Neutrophil (primary cell): ENCODE results near the gene PRRT2.
"Not testable (repeated sequence)": the region's sequence is repeated elsewhere in the genome, so short reads cannot be mapped to it uniquely, and the experiment has no call there.

ENCODE experiments used
- H3K27ac ChIP-seq: fragments of 200-600 bp; sonication (generic); 2 replicates; pipeline ENCODE4 v1.5.1; 2016; ENCODE audit warnings: mild to moderate bottlenecking, moderate library complexity
- H3K27me3 ChIP-seq: fragments of 200-600 bp; sonication (generic); 2 replicates; pipeline ENCODE4 v1.6.0; 2016; ENCODE audit warnings: mild to moderate bottlenecking
- H3K36me3 ChIP-seq: fragments of 200-600 bp; sonication (generic); 2 replicates; pipeline ENCODE4 v1.5.1; 2017
- H3K4me1 ChIP-seq, 2 experiments: fragments of 200-600 bp in 1 of 2; sonication (generic) in 1 of 2; 1 replicate in 1 of 2; 2 replicates in 1 of 2; pipeline versions ENCODE4 v1.5.1 to v1.6.1; 2013 to 2016; ENCODE audit warnings: low read depth in 1 of 2, low read length in 1 of 2, mild to moderate bottlenecking in 1 of 2, moderate library complexity in 1 of 2; ENCODE audit not compliant: control insufficient read depth in 1 of 2, insufficient read depth in 1 of 2
- H3K4me3 ChIP-seq, 2 experiments: fragments of 200-600 bp in 1 of 2; sonication (generic) in 1 of 2; 1 replicate in 1 of 2; 2 replicates in 1 of 2; pipeline ENCODE4 v1.5.1; 2013 to 2016; ENCODE audit warnings: low read depth in 1 of 2, low read length in 1 of 2, mild to moderate bottlenecking in 1 of 2, moderate library complexity in 1 of 2
- H3K9me3 ChIP-seq: fragments of 200-600 bp; sonication (generic); 2 replicates; pipeline ENCODE4 v1.5.1; 2016
- CTCF ChIP-seq: fragments of 200-600 bp; sonication (generic); IDR thresholded peaks from 2 replicates; pipeline ENCODE4 v1.5.1; 2016; ENCODE audit warnings: antibody characterized with exemption

Gene PRRT2

GRCh38 chr16:29769507-29769906, 42.5 kb upstream of the PRRT2 start:
- Histone ChIP-seq H3K27ac (peak overlapping the region; percentile 26), H3K4me1 (peaks cover 36 to 39% of the 10 kb centered on the region in 2 experiments), H3K4me3 (no peak overlapping the region), H3K27me3 (no peaks in the 10 kb centered on the region), H3K9me3 (no peaks in the 10 kb centered on the region), H3K36me3 (no peaks in the 10 kb centered on the region)
- TF ChIP-seq CTCF = no peak

- TF ChIP-seq CTCF = no peak
- Histone ChIP-seq H3K36me3 (no peaks in the 10 kb centered on the region), H3K27me3 (no peaks in the 10 kb centered on the region), H3K9me3 (no peaks in the 10 kb centered on the region), H3K4me3 (peak overlapping the region in 1 of 2 experiments; percentile 40), H3K27ac (peak overlapping the region; percentile 69), H3K4me1 (peaks cover 36 to 39% of the 10 kb centered on the region in 2 experiments)
Observed at GRCh38 chr16:29770250-29770929, 41.6 kb upstream of the PRRT2 start.

GRCh38 chr16:29772330-29772729, 39.7 kb upstream of the PRRT2 start:
- Histone ChIP-seq H3K4me1 (peaks cover 36 to 39% of the 10 kb centered on the region in 2 experiments), H3K27ac (peak overlapping the region; percentile 69)
- not testable (repeated sequence) for H3K27me3 ChIP-seq, H3K9me3 ChIP-seq, H3K4me3 ChIP-seq, H3K36me3 ChIP-seq

- no peaks in the 10 kb centered on the region for H3K9me3 ChIP-seq
- no peaks in the 10 kb centered on the region for H3K27me3 ChIP-seq
- no peak overlapping the region for H3K27ac ChIP-seq
- no peak overlapping the region for H3K4me3 ChIP-seq
- H3K36me3 ChIP-seq = no peaks in the 10 kb centered on the region
- peaks cover 36 to 39% of the 10 kb centered on the region in 2 experiments for H3K4me1 ChIP-seq
- TF ChIP-seq CTCF = no peak
Observed at GRCh38 chr16:29774730-29775129, 37.3 kb upstream of the PRRT2 start.

- no peaks in the 10 kb centered on the region for H3K27me3 ChIP-seq
- TF ChIP-seq CTCF = no peak
- no peak overlapping the region for H3K27ac ChIP-seq
Observed at GRCh38 chr16:29775742-29776408, 36.1 kb upstream of the PRRT2 start.

More at GRCh38 chr16:29775742-29776408, 36.1 kb upstream of the PRRT2 start:
- Histone ChIP-seq H3K4me3 (no peak overlapping the region), H3K9me3 (no peaks in the 10 kb centered on the region), H3K36me3 (no peaks in the 10 kb centered on the region), H3K4me1 (peaks cover 26 to 32% of the 10 kb centered on the region in 2 experiments)
